Fibroblast of mammary gland (primary cell): ENCODE data around the gene SPRYD7.
"Not testable (repeated sequence)": the region's sequence is repeated elsewhere in the genome, so short reads cannot be mapped to it uniquely, and the experiment has no call there.

ENCODE experiments used
- DNase-seq: peaks from one replicate; pipeline ENCODE4 v3.0.0-alpha.2; 2010; ENCODE audit warnings: low read depth
- H3K4me3 ChIP-seq: 2 replicates; pipeline ENCODE4 v1.5.1; 2011; ENCODE audit warnings: low read depth, mild to moderate bottlenecking, low read length, moderate library complexity; ENCODE audit not compliant: control insufficient read depth
- CTCF ChIP-seq: conservative IDR thresholded peaks from 2 replicates; pipeline ENCODE4 v1.5.1; 2011; ENCODE audit warnings: low read depth, low read length, inconsistent platforms; ENCODE audit not compliant: control insufficient read depth, insufficient read depth

The SPRYD7 gene

GRCh38 chr13:49933511-49933910 is 2.6 kb downstream of the SPRYD7 start:
- peak; percentile 13 for DNase-seq
- no peak overlapping the region for H3K4me3 ChIP-seq
- no peak for TF ChIP-seq CTCF

- no peak for TF ChIP-seq CTCF
- no peak overlapping the region for H3K4me3 ChIP-seq
- no peak for DNase-seq
Observed at GRCh38 chr13:49932868-49933267, 3.3 kb downstream of the SPRYD7 start.

- DNase-seq = peak; percentile 19
- H3K4me3 ChIP-seq = no peak overlapping the region
- no peak for TF ChIP-seq CTCF
Observed at GRCh38 chr13:49932066-49932465, 4.1 kb downstream of the SPRYD7 start.

GRCh38 chr13:49927755-49928154 is 8.4 kb downstream of the SPRYD7 start:
- H3K4me3 ChIP-seq = no peak overlapping the region
- no peak for TF ChIP-seq CTCF
- peak; percentile 72 for DNase-seq

- no peak for DNase-seq
- TF ChIP-seq CTCF = no peak
- no peak overlapping the region for H3K4me3 ChIP-seq
Observed at GRCh38 chr13:49925881-49926418, 10.2 kb downstream of the SPRYD7 start.

- no peak for DNase-seq
- no peak for TF ChIP-seq CTCF
- H3K4me3 ChIP-seq = no peak overlapping the region
Observed at GRCh38 chr13:49922301-49922700, 13.8 kb downstream of the SPRYD7 start.

- H3K4me3 ChIP-seq = not testable (repeated sequence)
Observed at GRCh38 chr13:49920969-49921368, 15.2 kb downstream of the SPRYD7 start.

GRCh38 chr13:49918106-49918505 is 18.0 kb downstream of the SPRYD7 start:
- DNase-seq, H3K4me3 ChIP-seq: not testable (repeated sequence)

More at GRCh38 chr13:49920969-49921368, 15.2 kb downstream of the SPRYD7 start:
- DNase-seq = not testable (repeated sequence)
